ENCODE results near the gene CKM. TPM values are rescaled to one million over a fixed set of nuclear protein-coding genes. Genes with fewer than 3 reads are reported as not detected.

Gene CKM
- total RNA-seq, 1 experiment from 2014 or later, result not detected

- intact Hi-C loops (cut with micrococcal nuclease; ENCODE audit: unreplicated experiment), result no loop called here
- peaks cover 3% of the 10 kb centered on the region for H3K27me3 Mint-ChIP-seq (ENCODE audit: unreplicated experiment)
- H3K36me3 Mint-ChIP-seq (ENCODE audit: insufficient read depth, unreplicated experiment), result peaks cover 4% of the 10 kb centered on the region
- no peak for DNase-seq
- no TSS peak for BruUV-seq (replicated peaks)
- CTCF ChIA-PET, result interaction anchor here (0.5 to 0.8 kb wide), 3 partner anchors 24 to 282 kb away, joined by 3 to 8 read pairs (median 3); no protein-coding TSS in a partner anchor
- no peak overlapping the region for H3K4me3 Mint-ChIP-seq (ENCODE audit: low read depth, unreplicated experiment)
- no peaks in the 10 kb centered on the region for H3K9me3 Mint-ChIP-seq (ENCODE audit: low read depth, unreplicated experiment)
- H3K27ac Mint-ChIP-seq (ENCODE audit: unreplicated experiment), result no peak overlapping the region
- no peak for TF ChIP-seq CTCF (IDR thresholded peaks at IDR 0.05; ENCODE audit: unreplicated experiment)
- no peaks in the 10 kb centered on the region for H3K4me1 Mint-ChIP-seq (ENCODE audit: low read depth, unreplicated experiment)
Measured at GRCh38 chr19:45333609-45334303, 11.1 kb upstream of the CKM start.

- DNase-seq, result no peak
- peaks cover 3% of the 10 kb centered on the region for H3K4me1 Mint-ChIP-seq (ENCODE audit: low read depth, unreplicated experiment)
- no peaks in the 10 kb centered on the region for H3K9me3 Mint-ChIP-seq (ENCODE audit: low read depth, unreplicated experiment)
- BruUV-seq (replicated peaks), result no TSS peak
- intact Hi-C loops (cut with micrococcal nuclease; ENCODE audit: unreplicated experiment), result no loop called here
- CTCF ChIA-PET, result interaction anchor here (0.6 kb wide), 1 partner anchor 106 kb away, joined by 4 read pairs; no protein-coding TSS in a partner anchor
- peaks cover 15% of the 10 kb centered on the region for H3K27me3 Mint-ChIP-seq (ENCODE audit: unreplicated experiment)
- H3K4me3 Mint-ChIP-seq (ENCODE audit: low read depth, unreplicated experiment), result no peak overlapping the region
- no peak overlapping the region for H3K27ac Mint-ChIP-seq (ENCODE audit: unreplicated experiment)
- TF ChIP-seq CTCF (IDR thresholded peaks at IDR 0.05; ENCODE audit: unreplicated experiment), result no peak
- H3K36me3 Mint-ChIP-seq (ENCODE audit: insufficient read depth, unreplicated experiment), result no peaks in the 10 kb centered on the region
Measured at GRCh38 chr19:45331411-45331810, 8.7 kb upstream of the CKM start.

GRCh38 chr19:45327404-45328143, 4.9 kb upstream of the CKM start:
- CTCF ChIA-PET, result interaction anchor here (0.6 kb wide), 1 partner anchor 134 kb away, joined by 7 read pairs; no protein-coding TSS in a partner anchor
- intact Hi-C loops (cut with micrococcal nuclease; ENCODE audit: unreplicated experiment), result no loop called here
- DNase-seq, result no peak

More at GRCh38 chr19:45327404-45328143, 4.9 kb upstream of the CKM start:
- Mint-ChIP-seq H3K9me3 (ENCODE audit: low read depth, unreplicated experiment) (no peaks in the 10 kb centered on the region), H3K4me3 (ENCODE audit: low read depth, unreplicated experiment) (no peak overlapping the region), H3K4me1 (ENCODE audit: low read depth, unreplicated experiment) (peaks cover 14% of the 10 kb centered on the region), H3K27me3 (ENCODE audit: unreplicated experiment) (peaks cover 40% of the 10 kb centered on the region), H3K36me3 (ENCODE audit: insufficient read depth, unreplicated experiment) (peaks cover 6% of the 10 kb centered on the region), H3K27ac (ENCODE audit: unreplicated experiment) (no peak overlapping the region)
- TF ChIP-seq CTCF (IDR thresholded peaks at IDR 0.05; ENCODE audit: unreplicated experiment), result no peak
- BruUV-seq (replicated peaks), result no TSS peak

Data from Calu3 (cell line).